GM12878 (cell line): Measurements from ENCODE around the gene SNRPD3.

ENCODE experiments used
- CTCF ChIP-seq, 3 experiments: IDR thresholded peaks in 2 of 3; conservative IDR thresholded peaks in 1 of 3; 2 replicates each; pipeline ENCODE4 v1.5.1; 2011; ENCODE audit warnings: low read depth in 3 of 3, low read length in 3 of 3, mild to moderate bottlenecking in 3 of 3, control low read depth in 2 of 3, moderate library complexity in 2 of 3, inconsistent platforms in 1 of 3, mixed read lengths in 1 of 3; ENCODE audit not compliant: control insufficient read depth in 2 of 3, insufficient read depth in 1 of 3; ENCODE audit errors: extremely low read depth in 1 of 3
- FOS ChIP-seq: IDR thresholded peaks from 3 replicates; pipeline ENCODE4 v1.6.1; 2011; ENCODE audit warnings: borderline replicate concordance; ENCODE audit not compliant: insufficient read length; ENCODE audit errors: extremely low read depth
- IKZF1 ChIP-seq: fragments of 450-650 bp; conservative IDR thresholded peaks from 2 replicates; pipeline ENCODE4 v1.6.1; 2017; ENCODE audit warnings: antibody characterized with exemption, mild to moderate bottlenecking
- JUNB ChIP-seq: IDR thresholded peaks from 2 replicates; pipeline ENCODE4 v1.6.1; 2016; ENCODE audit warnings: antibody characterized with exemption, mild to moderate bottlenecking
- MYC ChIP-seq: IDR thresholded peaks from 2 replicates; pipeline ENCODE4 v1.6.1; 2011; ENCODE audit warnings: mild to moderate bottlenecking, low read length, moderate library complexity, inconsistent platforms; ENCODE audit not compliant: insufficient read depth, insufficient replicate concordance, insufficient read length, severe bottlenecking
- NFXL1 ChIP-seq: fragments of 450-650 bp; IDR thresholded peaks from 2 replicates; pipeline ENCODE4 v1.6.1; 2017; ENCODE audit warnings: antibody characterized with exemption, mild to moderate bottlenecking, borderline replicate concordance
- NKRF ChIP-seq: fragments of 450-650 bp; conservative IDR thresholded peaks from 2 replicates; pipeline ENCODE4 v1.6.1; 2017; ENCODE audit warnings: mild to moderate bottlenecking, moderate library complexity
- PBX3 ChIP-seq: IDR thresholded peaks from 2 replicates; pipeline ENCODE4 v1.6.1; 2011; ENCODE audit warnings: mild to moderate bottlenecking, low read depth, low read length, moderate library complexity; ENCODE audit not compliant: insufficient replicate concordance
- POLR2A ChIP-seq: IDR thresholded peaks from 2 replicates; pipeline ENCODE4 v1.6.1; 2011; ENCODE audit warnings: low read depth, mild to moderate bottlenecking, low read length
- RAD21 ChIP-seq: IDR thresholded peaks from 2 replicates; pipeline ENCODE4 v1.6.1; 2011; ENCODE audit warnings: mild to moderate bottlenecking, low read depth, low read length, moderate library complexity; ENCODE audit not compliant: insufficient read depth
- RELB ChIP-seq: fragments of 450-650 bp; IDR thresholded peaks from 2 replicates; pipeline ENCODE4 v1.6.1; 2017; ENCODE audit warnings: low read depth, mild to moderate bottlenecking, moderate library complexity
- REST ChIP-seq: IDR thresholded peaks from 2 replicates; pipeline ENCODE4 v1.6.1; 2012; ENCODE audit warnings: mild to moderate bottlenecking, low read depth, low read length
- SPI1 ChIP-seq: IDR thresholded peaks from 2 replicates; pipeline ENCODE4 v1.6.1; 2011; ENCODE audit warnings: low read depth, mild to moderate bottlenecking, low read length, moderate library complexity, borderline replicate concordance; ENCODE audit not compliant: insufficient read depth
- TF ChIP-seq, protein P1 (sequence below): IDR thresholded peaks from 2 replicates; pipeline ENCODE4 v1.6.1; 2012; ENCODE audit warnings: low read length, inconsistent platforms

DNA sequence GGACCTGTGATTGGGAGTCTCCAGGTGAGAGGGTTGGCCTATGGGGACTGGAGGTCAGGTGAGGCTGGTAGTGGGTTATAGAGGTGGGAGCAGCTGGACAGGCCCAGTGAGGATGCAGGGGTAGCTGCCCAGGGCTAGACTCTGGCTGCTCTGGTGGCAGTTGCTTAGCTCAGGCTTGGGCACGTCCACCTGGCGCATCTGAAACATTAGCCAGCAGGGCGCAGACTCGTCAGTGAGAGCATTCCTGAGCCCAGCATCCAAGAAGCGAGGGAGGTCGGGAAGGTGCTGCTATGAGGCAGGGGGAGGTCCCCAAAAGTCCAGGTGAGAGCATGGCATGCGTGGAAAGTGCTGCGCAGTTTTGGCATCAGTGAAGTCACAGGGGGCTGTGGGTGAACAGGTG is 43.7 kb downstream of the SNRPD3 start:
- no peak for TF ChIP-seq SPI1
- TF ChIP-seq FOS, result no peak
- TF ChIP-seq JUNB, result no peak
- TF ChIP-seq NFXL1, result no peak
- TF ChIP-seq CTCF (IDR thresholded peaks at IDR 0.05 in 2 of 3, conservative IDR thresholded peaks at IDR 0.05 in 1 of 3; ENCODE audit: control insufficient read depth in 2 of 3, extremely low read depth in 1 of 3, insufficient read depth in 1 of 3, low read depth in 3 of 3, low read length in 3 of 3), result no peak
- TF ChIP-seq RELB, result no peak
- no peak for TF ChIP-seq MYC
- TF ChIP-seq POLR2A, result no peak
- TF ChIP-seq RAD21, result no peak
- TF ChIP-seq, protein P1, sequence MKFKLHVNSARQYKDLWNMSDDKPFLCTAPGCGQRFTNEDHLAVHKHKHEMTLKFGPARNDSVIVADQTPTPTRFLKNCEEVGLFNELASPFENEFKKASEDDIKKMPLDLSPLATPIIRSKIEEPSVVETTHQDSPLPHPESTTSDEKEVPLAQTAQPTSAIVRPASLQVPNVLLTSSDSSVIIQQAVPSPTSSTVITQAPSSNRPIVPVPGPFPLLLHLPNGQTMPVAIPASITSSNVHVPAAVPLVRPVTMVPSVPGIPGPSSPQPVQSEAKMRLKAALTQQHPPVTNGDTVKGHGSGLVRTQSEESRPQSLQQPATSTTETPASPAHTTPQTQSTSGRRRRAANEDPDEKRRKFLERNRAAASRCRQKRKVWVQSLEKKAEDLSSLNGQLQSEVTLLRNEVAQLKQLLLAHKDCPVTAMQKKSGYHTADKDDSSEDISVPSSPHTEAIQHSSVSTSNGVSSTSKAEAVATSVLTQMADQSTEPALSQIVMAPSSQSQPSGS, result no peak
- no peak for TF ChIP-seq REST
- TF ChIP-seq IKZF1, result no peak
- no peak for TF ChIP-seq PBX3
- no peak for TF ChIP-seq NKRF
